ENCODE results near the gene DCC.

The DCC gene

DNA sequence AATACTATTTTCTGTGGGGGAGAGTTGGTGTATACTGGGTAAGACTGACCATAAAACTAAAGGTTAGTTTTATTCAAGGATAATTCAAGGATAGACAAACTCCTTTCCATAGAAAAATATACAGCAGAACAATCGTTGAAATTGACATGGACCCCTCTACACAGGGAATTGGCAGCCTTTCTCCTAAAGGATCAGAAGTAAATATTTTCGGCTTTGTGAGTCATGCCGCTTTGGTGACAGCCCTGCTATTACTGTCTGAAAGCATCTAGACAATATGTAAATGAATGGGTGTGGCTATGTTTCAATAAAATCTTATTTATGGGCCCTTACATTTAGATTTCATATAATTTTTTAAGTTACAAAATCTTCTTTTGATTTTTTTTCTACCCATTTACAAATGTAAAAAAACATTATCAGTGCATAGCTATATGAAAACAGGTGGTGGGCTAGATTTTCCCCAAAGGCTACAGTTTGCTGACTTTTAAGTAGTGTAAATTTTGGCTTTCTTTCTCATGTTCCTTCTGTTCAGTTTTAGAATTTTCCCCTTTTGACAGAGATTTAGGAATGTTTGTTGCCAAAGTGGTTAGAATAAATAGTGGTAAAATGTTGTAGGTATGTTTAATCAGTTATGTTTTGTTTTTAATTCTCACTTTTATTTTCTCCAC lies 270.6 kb downstream of the DCC start:
- no peak for DNase-seq

DNA sequence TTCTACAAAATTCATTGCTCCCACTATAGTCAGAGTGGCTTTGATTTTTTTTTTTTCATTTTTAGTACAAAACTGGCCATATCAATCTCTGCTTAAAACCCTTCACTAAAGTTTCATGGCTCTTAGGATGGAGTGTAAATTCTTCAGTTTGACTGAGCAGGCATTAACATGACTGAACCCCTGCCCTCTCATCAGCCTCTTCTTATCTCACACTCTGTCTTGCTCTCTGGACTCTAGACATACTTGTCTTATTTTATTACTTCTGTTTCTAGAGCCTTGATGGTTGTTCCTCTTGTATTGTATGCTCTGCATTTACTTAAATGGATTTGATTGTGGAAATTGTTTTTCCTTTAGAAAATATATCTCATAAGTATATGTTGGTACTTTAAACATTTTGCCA lies 272.4 kb downstream of the DCC start:
- DNase-seq = no peak

DNA sequence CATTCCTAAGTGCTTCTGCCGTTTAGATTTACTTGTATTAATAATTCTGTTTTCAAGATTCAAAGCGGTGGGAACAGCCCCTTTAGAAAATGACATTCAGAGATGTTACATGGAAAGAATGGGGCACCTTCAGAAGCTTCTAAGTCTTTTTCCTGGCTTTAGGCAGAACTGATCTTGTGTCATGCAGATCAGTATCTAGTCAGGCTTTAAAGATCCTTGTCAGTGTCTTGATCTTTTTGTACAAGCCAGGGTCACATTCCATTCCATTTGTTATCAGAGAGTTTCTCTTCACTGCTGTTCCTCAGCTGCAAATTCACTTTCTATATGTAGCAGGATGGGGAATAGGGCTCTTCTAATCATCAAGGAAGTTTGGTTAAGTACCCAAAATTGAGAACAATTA lies 275.3 kb downstream of the DCC start:
- no peak for DNase-seq

- no peak for DNase-seq
Measured at GRCh38 chr18:52615943-52616342, 275.9 kb downstream of the DCC start.

GRCh38 chr18:52617931-52618330 lies 277.9 kb downstream of the DCC start:
- no peak for DNase-seq

GRCh38 chr18:52620926-52621439 lies 281.0 kb downstream of the DCC start:
- DNase-seq = no peak

GRCh38 chr18:52624702-52625101 lies 284.7 kb downstream of the DCC start:
- DNase-seq = no peak

- DNase-seq = no peak
Measured at GRCh38 chr18:52636536-52636935, 296.5 kb downstream of the DCC start.

DNA sequence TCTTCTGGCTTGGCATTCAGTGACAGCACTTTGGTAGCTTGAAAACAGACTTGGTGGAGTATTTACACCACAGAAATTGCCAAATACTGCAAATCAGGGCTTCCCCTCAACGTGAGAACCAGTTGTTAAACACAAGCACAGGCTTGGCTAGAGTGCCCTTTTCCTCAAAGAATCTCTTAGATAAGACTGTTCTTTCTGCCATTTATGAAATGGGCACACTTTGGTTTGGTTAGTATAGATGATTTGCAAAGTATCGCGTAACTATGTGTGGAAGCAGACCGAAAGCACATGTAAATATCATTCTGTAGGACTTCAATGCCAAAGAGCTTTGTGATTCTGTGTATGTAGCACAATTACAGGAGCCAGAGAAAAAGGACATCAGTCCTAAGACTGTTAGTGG lies 308.2 kb downstream of the DCC start:
- DNase-seq = no peak

DNA sequence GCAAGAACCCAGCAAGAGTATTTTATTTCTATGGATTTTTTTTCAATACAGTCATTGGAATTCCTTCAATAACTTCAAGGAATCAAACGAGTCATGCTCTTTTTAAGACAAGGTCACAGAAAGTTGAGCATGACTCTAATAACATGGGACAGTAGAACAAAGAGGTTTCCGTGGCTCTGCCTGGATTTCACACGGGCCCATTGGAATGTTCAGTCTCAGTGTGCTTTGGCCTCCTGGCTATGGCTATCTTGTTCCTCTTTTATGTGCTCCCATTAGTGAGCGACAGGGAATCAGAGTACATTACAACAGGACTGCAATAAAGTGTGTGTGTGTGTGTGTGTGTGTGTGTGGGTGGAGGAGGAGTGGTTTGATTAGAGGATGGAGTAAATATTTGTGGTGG lies 312.4 kb downstream of the DCC start:
- no peak for DNase-seq

DNA sequence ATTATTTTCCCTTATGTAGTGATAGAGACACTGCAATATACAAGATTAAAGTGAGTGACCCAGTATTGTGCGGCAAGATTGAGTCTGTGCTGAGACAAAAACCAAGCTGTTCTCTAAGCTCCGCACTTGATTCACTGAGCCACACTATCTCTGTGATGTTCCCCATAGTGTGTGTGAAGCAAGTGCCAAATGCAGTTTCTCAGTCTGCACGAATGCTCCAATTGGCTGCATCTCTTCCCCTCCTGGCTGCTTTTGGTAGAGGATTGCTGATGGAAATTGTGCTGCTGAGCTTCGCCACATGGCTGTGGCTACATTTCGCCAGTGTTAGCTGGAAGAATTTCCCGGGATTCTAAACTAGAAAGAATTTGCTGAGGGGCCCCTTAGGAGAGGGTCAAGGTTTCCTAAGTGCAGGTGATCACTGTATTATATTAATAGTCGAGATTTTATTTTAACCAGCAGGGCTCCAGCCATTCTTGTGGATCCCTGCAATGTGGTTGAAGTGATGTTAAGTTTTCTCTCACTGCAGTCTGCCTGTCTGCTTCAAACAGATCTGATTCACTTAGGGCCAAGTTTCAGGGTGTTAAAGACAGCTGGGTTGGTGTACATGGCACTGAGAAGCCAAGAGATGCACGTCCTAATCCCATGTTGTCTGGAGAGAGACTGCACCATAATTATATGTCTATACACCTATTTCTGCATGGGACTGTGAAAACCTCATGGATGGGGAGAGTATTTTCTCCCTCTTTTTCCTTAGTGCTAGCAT lies 317.2 kb downstream of the DCC start:
- no peak for DNase-seq

- no peak for DNase-seq
Measured at GRCh38 chr18:52667463-52668065, 327.6 kb downstream of the DCC start.

DNA sequence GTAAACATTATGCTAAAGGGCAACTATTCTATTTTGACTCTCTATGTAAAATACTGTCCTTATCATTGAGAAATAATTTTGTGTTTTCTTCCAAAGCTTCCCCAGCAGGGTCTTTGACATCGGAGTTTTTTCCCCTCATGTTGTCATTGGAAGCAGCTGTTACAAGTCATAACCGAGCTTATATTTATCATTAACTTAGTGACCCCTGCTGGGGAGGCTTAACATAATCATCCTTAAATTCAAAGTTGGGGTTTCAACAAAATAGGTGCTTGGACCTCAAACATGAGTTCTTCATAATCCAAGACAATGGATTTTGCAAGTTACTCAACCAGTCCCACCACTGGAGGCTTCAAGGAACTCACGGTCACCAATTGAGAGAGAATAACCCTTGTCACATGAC lies 330.9 kb downstream of the DCC start:
- peak; percentile 32 for DNase-seq

DNA sequence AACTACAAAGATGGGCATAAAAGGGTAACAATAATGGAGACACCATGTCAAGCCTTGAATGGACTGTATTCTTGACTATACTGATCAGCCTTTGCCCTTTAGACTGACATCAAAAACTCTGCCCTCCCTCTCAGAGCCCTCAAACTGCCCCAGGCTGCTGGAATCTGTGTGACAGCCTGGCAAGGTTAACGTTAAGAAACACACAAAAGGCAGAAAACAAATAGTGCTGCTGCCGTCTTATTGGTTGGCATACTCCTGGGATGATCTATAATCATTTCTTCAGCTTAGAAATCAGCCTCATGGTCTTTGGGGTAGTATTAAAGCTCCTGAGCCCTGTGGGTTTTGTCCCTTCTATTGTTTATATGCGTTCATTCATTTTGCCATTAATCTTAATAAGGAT lies 338.0 kb downstream of the DCC start:
- DNase-seq = no peak

DNA sequence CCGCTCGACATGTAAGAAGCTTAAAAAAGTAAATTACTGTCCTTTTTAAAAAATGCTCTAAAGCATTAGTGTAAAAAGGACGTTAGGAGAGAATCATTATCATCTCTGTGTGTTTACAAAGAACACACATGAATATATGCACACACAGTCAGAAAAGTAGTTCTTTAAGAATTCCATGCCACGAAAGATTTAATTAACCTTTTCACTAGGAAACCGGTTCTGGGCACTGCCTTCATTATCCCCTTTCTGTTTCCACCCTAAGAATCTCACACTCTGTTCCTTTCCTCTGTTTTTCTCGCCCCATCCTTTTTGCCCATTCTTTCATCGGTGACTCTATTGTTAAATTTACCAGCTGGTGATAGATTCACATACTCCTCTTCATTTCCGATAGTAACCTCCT lies 338.6 kb downstream of the DCC start:
- no peak for DNase-seq

- no peak for DNase-seq
Measured at GRCh38 chr18:52679354-52679753, 339.4 kb downstream of the DCC start.

DNA sequence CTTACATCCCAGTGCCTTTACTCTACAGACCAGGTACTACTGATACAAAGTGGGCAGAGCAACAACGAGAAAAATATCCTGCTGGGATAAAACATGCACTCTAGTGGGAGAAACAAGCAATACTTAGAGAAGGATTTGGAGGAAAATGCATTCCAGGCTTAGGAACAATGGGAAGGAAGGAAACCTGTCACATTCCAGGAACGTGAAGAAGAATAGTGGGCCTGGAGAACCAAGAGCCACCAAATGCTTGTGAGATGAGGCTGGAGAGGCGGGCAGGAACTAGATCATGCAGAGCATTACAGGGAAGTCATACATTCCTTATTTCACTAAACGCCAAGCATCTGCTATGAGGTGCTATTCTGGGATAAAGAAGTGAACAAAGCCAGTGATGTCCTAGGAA lies 342.3 kb downstream of the DCC start:
- DNase-seq = no peak

GRCh38 chr18:52685316-52685715 lies 345.3 kb downstream of the DCC start:
- DNase-seq = no peak

DNA sequence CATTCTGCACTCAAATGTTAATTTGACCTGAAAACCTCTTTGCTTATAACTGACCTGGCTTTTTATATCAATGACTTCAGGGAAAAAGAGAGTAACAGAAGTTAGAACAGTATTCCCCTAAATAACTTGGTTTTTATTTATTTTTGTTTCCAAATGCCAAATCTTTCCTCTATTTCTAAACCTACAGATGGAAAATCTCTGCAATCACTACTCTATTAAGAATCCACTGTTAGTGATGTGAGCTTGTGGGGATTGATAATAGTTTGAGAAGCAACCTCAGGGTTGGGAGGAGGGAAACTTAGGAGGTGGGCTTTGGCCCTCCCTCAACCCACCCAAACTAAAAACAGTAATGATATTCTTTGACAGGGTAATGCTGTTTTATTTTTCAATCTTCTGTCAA lies 351.8 kb downstream of the DCC start:
- DNase-seq = no peak

DNA sequence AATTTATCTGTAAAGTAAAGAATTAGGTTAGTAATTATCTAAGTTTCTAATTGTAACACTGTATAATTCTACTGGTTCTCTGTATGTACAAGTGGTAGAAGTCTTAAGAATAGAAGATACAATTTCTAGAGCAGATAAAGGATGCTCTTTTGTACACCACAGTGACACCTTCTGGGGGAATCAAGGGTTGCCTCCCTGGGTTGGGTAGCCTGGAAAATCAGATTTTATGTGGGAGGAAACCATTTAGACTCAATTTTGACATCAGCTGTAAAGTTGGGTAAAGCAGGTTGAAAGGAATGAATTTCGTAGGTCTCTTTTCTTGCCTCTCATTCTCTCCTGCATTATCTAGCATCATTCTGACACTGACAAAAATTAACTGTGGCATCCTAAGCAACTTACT lies 354.8 kb downstream of the DCC start:
- no peak for DNase-seq

- DNase-seq = no peak
Measured at GRCh38 chr18:52700116-52700515, 360.1 kb downstream of the DCC start.

- DNase-seq = no peak
Measured at GRCh38 chr18:52700816-52701215, 360.8 kb downstream of the DCC start.

DNA sequence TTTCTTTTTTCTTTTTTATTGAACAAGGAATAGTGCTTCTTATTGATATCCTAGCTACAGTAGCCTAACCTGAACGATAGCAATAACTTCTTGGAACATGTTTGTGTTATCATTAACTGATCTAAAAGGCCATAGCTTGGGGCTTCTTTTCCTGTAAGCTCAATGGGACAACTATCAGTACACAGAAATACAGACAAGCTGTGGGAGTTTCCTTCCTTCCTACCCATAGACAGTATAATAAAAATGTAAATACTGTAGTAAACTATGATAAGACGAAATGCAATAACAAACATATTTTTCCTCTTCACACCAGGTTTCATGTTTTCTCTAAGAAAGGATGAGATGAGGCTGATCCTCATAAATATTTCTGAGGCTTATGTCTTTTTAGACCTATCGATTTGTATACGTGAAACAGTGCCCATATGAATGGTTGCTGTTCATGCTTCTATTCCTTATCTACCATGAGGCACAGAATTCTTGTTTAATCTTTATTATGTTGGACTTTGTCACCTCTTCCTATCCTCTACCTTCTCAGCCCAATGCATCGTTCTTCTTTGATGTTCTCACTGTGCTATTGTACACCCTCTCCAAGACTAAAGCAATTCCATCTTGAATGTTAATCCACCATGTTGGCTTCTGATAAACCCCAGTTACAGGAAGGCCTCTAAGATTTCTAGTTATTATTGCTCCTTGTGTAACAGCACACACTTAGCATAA lies 361.4 kb downstream of the DCC start:
- DNase-seq = no peak

DNA sequence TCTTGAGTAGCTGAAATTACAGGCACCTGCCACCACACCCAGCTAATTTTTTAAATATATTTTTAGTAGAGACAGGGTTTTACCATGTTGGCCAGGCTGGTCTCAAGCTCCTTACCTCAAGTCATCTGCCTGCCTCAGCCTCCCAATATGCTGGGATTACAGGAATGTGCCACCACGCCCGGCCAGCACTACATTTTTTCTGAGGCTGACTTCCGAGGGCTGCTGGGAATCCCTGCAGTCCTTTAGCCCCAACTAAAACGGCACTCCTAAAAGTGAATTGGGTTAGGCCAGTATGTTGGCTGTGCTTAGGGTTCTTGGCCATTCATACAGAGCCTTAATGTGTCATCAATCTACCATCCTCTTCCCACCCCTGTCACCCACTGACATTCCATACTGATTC lies 375.4 kb downstream of the DCC start:
- DNase-seq = no peak

Measured in NCI-H1417 treated with DMSO at 0.1 percent for 48 hours (cell line).